HepG2 (cell line): ENCODE results near the gene CBLC. TPM values are rescaled to one million over a fixed set of nuclear protein-coding genes. Genes with fewer than 3 reads are reported as not detected.

Experiments
- ADNP ChIP-seq: sonication (generic); formaldehyde crosslinking; IDR thresholded peaks from 2 replicates; pipeline ENCODE4 v1.4.0; 2020; ENCODE audit warnings: missing genetic modification reagents
- ARNTL ChIP-seq: sonication (generic); formaldehyde crosslinking; IDR thresholded peaks from 2 replicates; pipeline ENCODE4 v1.4.0; 2020; ENCODE audit warnings: mild to moderate bottlenecking, missing genetic modification reagents
- ATF3 ChIP-seq: sonication (generic); formaldehyde crosslinking; IDR thresholded peaks from 2 replicates; pipeline ENCODE4 v1.4.0; 2020; ENCODE audit warnings: missing genetic modification reagents
- HCFC1 ChIP-seq: fragments of 150-350 bp; IDR thresholded peaks from 2 replicates; pipeline ENCODE4 v1.6.1; 2014; ENCODE audit warnings: low read depth, low read length
- HNF1A ChIP-seq, 2 experiments: sonication (generic) in 1 of 2; formaldehyde crosslinking in 1 of 2; IDR thresholded peaks; 2 replicates each; pipeline versions ENCODE4 v1.4.0 to v1.6.1; 2016 to 2020; ENCODE audit warnings: borderline replicate concordance in 1 of 2, low read depth in 1 of 2, mild to moderate bottlenecking in 1 of 2, missing genetic modification reagents in 1 of 2
- JARID2 ChIP-seq: sonication (generic); formaldehyde crosslinking; IDR thresholded peaks from 2 replicates; pipeline ENCODE4 v1.8.1; 2023; ENCODE audit warnings: missing genetic modification reagents, inconsistent platforms; ENCODE audit not compliant: insufficient replicate concordance
- MAF1 ChIP-seq: sonication (generic); formaldehyde crosslinking; IDR thresholded peaks from 2 replicates; pipeline ENCODE4 v1.5.0; 2020; ENCODE audit warnings: missing genetic modification reagents, borderline replicate concordance
- MIER2 ChIP-seq: IDR thresholded peaks from 2 replicates; pipeline ENCODE4 v1.6.1; 2016; ENCODE audit warnings: missing biosample characterization, missing genetic modification reagents
- NCOA1 ChIP-seq: sonication (generic); formaldehyde crosslinking; IDR thresholded peaks from 2 replicates; pipeline ENCODE4 v1.9.0; 2021; ENCODE audit warnings: missing genetic modification reagents
- NCOR1 ChIP-seq: fragments of 200-600 bp; sonication (generic); IDR thresholded peaks from 2 replicates; pipeline ENCODE4 v1.7.0; 2017; ENCODE audit warnings: antibody characterized with exemption, low read length, borderline replicate concordance
- NFYB ChIP-seq: sonication (generic); formaldehyde crosslinking; IDR thresholded peaks from 2 replicates; pipeline ENCODE4 v1.4.0; 2020; ENCODE audit warnings: missing genetic modification reagents
- POGZ ChIP-seq: sonication (generic); formaldehyde crosslinking; IDR thresholded peaks from 2 replicates; pipeline ENCODE4 v1.4.0; 2020; ENCODE audit warnings: mild to moderate bottlenecking, missing genetic modification reagents
- PRMT3 ChIP-seq: sonication (generic); formaldehyde crosslinking; IDR thresholded peaks from 2 replicates; pipeline ENCODE4 v1.8.1; 2022; ENCODE audit warnings: low read depth, mild to moderate bottlenecking, moderate library complexity, missing genetic modification reagents, borderline replicate concordance
- PTBP1 ChIP-seq: fragments of 200-400 bp; formaldehyde crosslinking; IDR thresholded peaks from 2 replicates; pipeline ENCODE4 v1.6.1; 2018; ENCODE audit warnings: low read length, low read depth; ENCODE audit not compliant: poor library complexity, severe bottlenecking
- RELA ChIP-seq: sonication (generic); formaldehyde crosslinking; IDR thresholded peaks from 2 replicates; pipeline ENCODE4 v1.4.0; 2020; ENCODE audit warnings: missing genetic modification reagents
- SP2 ChIP-seq: sonication (generic); formaldehyde crosslinking; IDR thresholded peaks from 2 replicates; pipeline ENCODE4 v1.5.1; 2020; ENCODE audit warnings: mild to moderate bottlenecking, missing genetic modification reagents
- ZBTB14 ChIP-seq: sonication (generic); formaldehyde crosslinking; IDR thresholded peaks from 2 replicates; pipeline ENCODE4 v1.4.0; 2020; ENCODE audit warnings: missing genetic modification reagents
- ZFP91 ChIP-seq: sonication (generic); formaldehyde crosslinking; IDR thresholded peaks from 2 replicates; pipeline ENCODE4 v1.9.0; 2022; ENCODE audit warnings: missing genetic modification reagents, mild to moderate bottlenecking, borderline replicate concordance
- ZMYM4 ChIP-seq: sonication (generic); formaldehyde crosslinking; IDR thresholded peaks from 2 replicates; pipeline ENCODE4 v1.8.1; 2023; ENCODE audit warnings: mild to moderate bottlenecking, missing genetic modification reagents
- ZNF337 ChIP-seq: sonication (generic); formaldehyde crosslinking; IDR thresholded peaks from 2 replicates; pipeline ENCODE4 v1.5.1; 2020; ENCODE audit warnings: missing genetic modification reagents, low read depth, mild to moderate bottlenecking, borderline replicate concordance
- ZNF430 ChIP-seq: sonication (generic); formaldehyde crosslinking; IDR thresholded peaks from 2 replicates; pipeline ENCODE4 v1.9.0; 2021; ENCODE audit warnings: mild to moderate bottlenecking, missing genetic modification reagents
- ZSCAN22 ChIP-seq: sonication (generic); formaldehyde crosslinking; IDR thresholded peaks from 2 replicates; pipeline ENCODE4 v1.4.0; 2020; ENCODE audit warnings: mild to moderate bottlenecking, missing genetic modification reagents
- polyA plus RNA-seq, 8 experiments: library from polyadenylated mRNA; depleted of rRNA in 3 of 8; stranded (reverse) in 7 of 8; unstranded in 1 of 8; fragments of >200 nt; fragmentation: Illumina TruSeq in 4 of 8; extraction: Trizol in 4 of 8; gene quantifications; 2 replicates each; pipeline versions ENCODE4 v1.2.1 to v1.2.3, GENCODE V29; 2011 to 2016; ENCODE audit warnings: low read depth in 4 of 8, missing spikeins in 1 of 8, mixed read lengths in 1 of 8; ENCODE audit not compliant: insufficient read depth in 1 of 8
- total RNA-seq, 5 experiments: library from RNA; depleted of rRNA; stranded (reverse); fragments of >200 nt; fragmentation: Illumina TruSeq; extraction: Trizol; gene quantifications; 2 replicates each; pipeline ENCODE4 v1.2.3, GENCODE V29; 2016; ENCODE audit warnings: low read depth in 1 of 5

The CBLC gene
- total and polyA plus RNA-seq, 2 of the 13 experiments (the other 11 are each of a cell fraction or from before 2014, with no cell fraction given), result 1.8 to 2.6 TPM

- peak; percentile 15; the same call in 1 of the 2 replicates for TF ChIP-seq POGZ (CRISPR knock-in tag)
- no peak for TF ChIP-seq ZNF430
- TF ChIP-seq ARNTL (CRISPR knock-in tag), result no peak
- no peak for TF ChIP-seq HNF1A (IDR thresholded peaks at IDR 0.05; ENCODE audit: low read depth)
- TF ChIP-seq HNF1A (CRISPR knock-in tag; IDR thresholded peaks at IDR 0.05; ENCODE audit: borderline replicate concordance), result peak; percentile 38; the same call in 1 of the 2 replicates
- TF ChIP-seq MIER2 (CRISPR knock-in tag), result no peak
- TF ChIP-seq PTBP1, result no peak
- peak; percentile 43; the same call in 1 of the 2 replicates for TF ChIP-seq ZFP91 (CRISPR knock-in tag)
- TF ChIP-seq ZBTB14 (CRISPR knock-in tag), result no peak
- no peak for TF ChIP-seq ZNF337 (CRISPR knock-in tag)
- no peak for TF ChIP-seq MAF1 (CRISPR knock-in tag)
- no peak for TF ChIP-seq NCOA1 (CRISPR knock-in tag)
- no peak for TF ChIP-seq HCFC1
- no peak for TF ChIP-seq JARID2
- no peak; the same call in 1 of the 2 replicates for TF ChIP-seq NCOR1
- TF ChIP-seq SP2, result no peak
- TF ChIP-seq NFYB (CRISPR knock-in tag), result no peak
- TF ChIP-seq ZMYM4 (CRISPR knock-in tag), result 0 out of 2 replicates have a peak, but pooled peaks have one; percentile 16
- TF ChIP-seq ADNP (CRISPR knock-in tag), result 0 out of 2 replicates have a peak, but pooled peaks have one; percentile 37
- TF ChIP-seq ZSCAN22 (CRISPR knock-in tag), result 0 out of 2 replicates have a peak, but pooled peaks have one; percentile 48
- no peak for TF ChIP-seq RELA (CRISPR knock-in tag)
- no peak for TF ChIP-seq PRMT3 (CRISPR knock-in tag)
- TF ChIP-seq ATF3, result peak; percentile 78
These were observed 35.8 kb upstream of the CBLC start (continued) for GRCh38 chr19:44741841-44742329.
